Panc1 (cell line): ENCODE measurements around the gene KIAA0232. TPM values are rescaled to one million over a fixed set of nuclear protein-coding genes. Genes with fewer than 3 reads are reported as not detected.

Experiments used
- ATAC-seq: fragments of 200-7000 bp; cut with Tn5 transposase; 2 replicates; pipeline ENCODE4 v1.9.1; 2020; ENCODE audit warnings: mild to moderate bottlenecking, moderate library complexity
- BruUV-seq: library from RNA; stranded (reverse); fragments of 400-500 nt; replicated peaks from 2 replicates; lab custom pipeline; 2021; lab: Mats Ljungman, UMichigan
- CTCF ChIA-PET: fragments of 300-600 bp; sonication (Branson Sonifier 250); formaldehyde crosslinking; loops from one replicate; lab custom pipeline; 2022; ENCODE audit warnings: antibody characterized with exemption; lab: Charles Lee
- POLR2A ChIA-PET: fragments of 300-600 bp; sonication (Branson Sonifier 250); formaldehyde crosslinking; loops from one replicate; lab custom pipeline; 2022; ENCODE audit warnings: antibody characterized with exemption; lab: Charles Lee
- DNase-seq: peaks from one replicate; pipeline ENCODE4 v3.0.0-alpha.2; 2010; ENCODE audit warnings: low read depth, low spot score
- H3K27ac ChIP-seq: 2 replicates; pipeline ENCODE4 v1.5.1; 2011; ENCODE audit warnings: mild to moderate bottlenecking, low read length, inconsistent platforms
- H3K27me3 ChIP-seq: fragments of 200-500 bp; sonication (Bioruptor generic); 2 replicates; pipeline ENCODE4 v1.6.0; 2014; ENCODE audit warnings: low read length, inconsistent platforms; ENCODE audit not compliant: control insufficient read depth, insufficient read depth
- H3K36me3 ChIP-seq: fragments of 200-500 bp; sonication (Bioruptor generic); 2 replicates; pipeline ENCODE4 v1.5.1; 2014; ENCODE audit warnings: inconsistent platforms, mild to moderate bottlenecking, low read length, moderate library complexity; ENCODE audit not compliant: control insufficient read depth, insufficient read depth
- H3K4me1 ChIP-seq: 2 replicates; pipeline ENCODE4 v1.5.1; 2011; ENCODE audit warnings: inconsistent platforms, mild to moderate bottlenecking, low read length, moderate library complexity; ENCODE audit not compliant: control insufficient read depth, insufficient read depth
- H3K4me3 ChIP-seq, 2 experiments: 2 replicates each; pipeline ENCODE4 v1.5.1; 2011 to 2012; ENCODE audit warnings: low read depth in 2 of 2, low read length in 2 of 2, mild to moderate bottlenecking in 2 of 2, inconsistent platforms in 1 of 2, moderate library complexity in 1 of 2
- H3K9me3 ChIP-seq: fragments of 200-500 bp; sonication (Bioruptor generic); 2 replicates; pipeline ENCODE4 v1.5.1; 2014; ENCODE audit warnings: low read depth, mild to moderate bottlenecking, inconsistent platforms, low read length, moderate library complexity; ENCODE audit not compliant: control insufficient read depth, insufficient read depth
- CTCF ChIP-seq: fragments of 450-650 bp; IDR thresholded peaks from 2 replicates; pipeline ENCODE4 v1.5.1; 2017; ENCODE audit warnings: mild to moderate bottlenecking
- POLR2AphosphoS5 ChIP-seq: IDR thresholded peaks from 2 replicates; pipeline ENCODE4 v1.6.1; 2012; ENCODE audit warnings: mild to moderate bottlenecking, low read depth, low read length, moderate library complexity
- REST ChIP-seq, 2 experiments: IDR thresholded peaks; 2 replicates each; pipeline ENCODE4 v1.6.1; 2011 to 2012; ENCODE audit warnings: low read depth in 2 of 2, control low read depth in 1 of 2, low read length in 1 of 2, mild to moderate bottlenecking in 1 of 2, moderate library complexity in 1 of 2; ENCODE audit not compliant: insufficient read depth in 1 of 2
- SIN3A ChIP-seq: IDR thresholded peaks from 2 replicates; pipeline ENCODE4 v1.6.1; 2012; ENCODE audit warnings: low read depth, mild to moderate bottlenecking, low read length, moderate library complexity, borderline replicate concordance; ENCODE audit not compliant: insufficient read depth
- TCF7L2 ChIP-seq: IDR thresholded peaks from 2 replicates; pipeline ENCODE4 v1.6.1; 2011; ENCODE audit warnings: mild to moderate bottlenecking, low read depth, low read length, inconsistent platforms
- in situ Hi-C: cut with HindIII; loops from 2 replicates; pipeline ENCODE4 v1.10.0; 2016; ENCODE audit warnings: low sequenced_read_pairs, low pct_unique_long_range_greater_than_20kb
- intact Hi-C: fragments of 100-400 bp; cut with micrococcal nuclease; formaldehyde crosslinking; loops from one replicate; pipeline ENCODE4 v1.10.0; 2022; ENCODE audit not compliant: unreplicated experiment
- total RNA-seq: library from RNA; stranded (reverse); gene quantifications from one replicate; pipeline ENCODE4 v1.2.1, GENCODE V29; 2021; ENCODE audit not compliant: unreplicated experiment

Gene KIAA0232
- total RNA-seq, 1 experiment from 2014 or later: 20.2 TPM

- BruUV-seq: no TSS peak
- ChIA-PET CTCF (no interaction called here), POLR2A (no interaction called here)
- Histone ChIP-seq H3K4me3 (no peak overlapping the region), H3K4me1 (no peaks in the 10 kb centered on the region), H3K27me3 (no peaks in the 10 kb centered on the region), H3K27ac (no peak overlapping the region), H3K36me3 (peaks cover 6% of the 10 kb centered on the region), H3K9me3 (no peaks in the 10 kb centered on the region)
- ATAC-seq: no peak
- DNase-seq: no peak
- TF ChIP-seq CTCF: no peak
- TF ChIP-seq SIN3A: no peak
- no peak for TF ChIP-seq REST (IDR thresholded peaks at IDR 0.05; ENCODE audit: insufficient read depth in 1 of 2, low read depth in 2 of 2, low read length in 1 of 2)
- no peak for TF ChIP-seq POLR2AphosphoS5
- no peak for TF ChIP-seq TCF7L2
- in situ Hi-C loops (no loop called here), intact Hi-C loops (no loop called here)
These were observed 62.5 kb downstream of the KIAA0232 start for GRCh38 chr4:6845027-6845426.

GRCh38 chr4:6845574-6845973 lies 63.0 kb downstream of the KIAA0232 start:
- intact Hi-C loops: no loop called here
- no peaks in the 10 kb centered on the region for H3K27me3 ChIP-seq
- H3K36me3 ChIP-seq: peaks cover 6% of the 10 kb centered on the region
- ChIA-PET POLR2A (no interaction called here), CTCF (no interaction called here)
- no peak overlapping the region for H3K27ac ChIP-seq
- BruUV-seq: no TSS peak
- DNase-seq (no peak), ATAC-seq (no peak)
- TF ChIP-seq SIN3A (no peak), REST (IDR thresholded peaks at IDR 0.05; ENCODE audit: insufficient read depth in 1 of 2, low read depth in 2 of 2, low read length in 1 of 2) (no peak), TCF7L2 (no peak), POLR2AphosphoS5 (no peak), CTCF (no peak)
- in situ Hi-C loops: no loop called here
- H3K4me1 ChIP-seq: no peaks in the 10 kb centered on the region
- H3K4me3 ChIP-seq: no peak overlapping the region
- H3K9me3 ChIP-seq: no peaks in the 10 kb centered on the region
